ENCODE measurements around the gene SCRG1. TPM values are rescaled to one million over a fixed set of nuclear protein-coding genes. Genes with fewer than 3 reads are reported as not detected.

SCRG1 gene
- total and polyA plus RNA-seq, 2 donors (not counting 3 experiments of a cell fraction or from before 2014, with no cell fraction given) = not detected

GRCh38 chr4:173347467-173347866, 51.4 kb downstream of the SCRG1 start:
- no peaks in the 10 kb centered on the region for H3K79me2 ChIP-seq (ENCODE audit: control insufficient read depth, insufficient read depth, low read length)
- no peak for DNase-seq (ENCODE audit: low read depth, low spot score)
- no peaks in the 10 kb centered on the region for H3K9me1 ChIP-seq (replicated peaks; ENCODE audit: control insufficient read depth, extremely low read depth, insufficient read depth, low read length)
- H3K9me3 ChIP-seq (replicated peaks; ENCODE audit: control insufficient read depth, insufficient read depth, low read length) = no peaks in the 10 kb centered on the region
- TF ChIP-seq POLR2AphosphoS5 (IDR thresholded peaks at IDR 0.05; ENCODE audit: insufficient read depth, low read depth, low read length) (no peak), GATA2 (IDR thresholded peaks at IDR 0.05; ENCODE audit: insufficient read depth, insufficient read length, low read depth, low read length) (no peak), POLR2A (IDR thresholded peaks at IDR 0.05; ENCODE audit: low read depth, low read length) (no peak), JUN (IDR thresholded peaks at IDR 0.05; ENCODE audit: borderline replicate concordance, insufficient read depth, insufficient read length, low read depth) (no peak), EZH2 (IDR thresholded peaks at IDR 0.05; ENCODE audit: borderline replicate concordance, low read depth, low read length, severe bottlenecking) (no peak), FOS (IDR thresholded peaks at IDR 0.05; ENCODE audit: borderline replicate concordance, insufficient read depth, low read length) (no peak), MYC (IDR thresholded peaks at IDR 0.05; ENCODE audit: low read depth, low read length) (no peak), CTCF (IDR thresholded peaks at IDR 0.05; ENCODE audit: extremely low read depth in 1 of 2, insufficient read depth in 1 of 2, low read depth in 1 of 2, low read length in 2 of 2) (no peak)
- TF ChIP-seq, protein P1, sequence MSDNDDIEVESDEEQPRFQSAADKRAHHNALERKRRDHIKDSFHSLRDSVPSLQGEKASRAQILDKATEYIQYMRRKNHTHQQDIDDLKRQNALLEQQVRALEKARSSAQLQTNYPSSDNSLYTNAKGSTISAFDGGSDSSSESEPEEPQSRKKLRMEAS (IDR thresholded peaks at IDR 0.05; ENCODE audit: insufficient read depth, insufficient read length) = no peak
- no peak overlapping the region for H3K9ac ChIP-seq (replicated peaks; ENCODE audit: extremely low read depth, insufficient read depth, low read length)
- H3K4me3 ChIP-seq (replicated peaks in 1 of 3; ENCODE audit: insufficient read depth in 1 of 3, low read depth in 1 of 3, low read length in 3 of 3) = no peak overlapping the region
- no peak for FAIRE-seq
- ChIA-PET POLR2A (no interaction called here), CTCF (interaction anchor here (0.7 to 2.5 kb wide), 5 partner anchors 9 to 73 kb away, joined by 3 to 7 read pairs (median 3); no protein-coding TSS in a partner anchor)
- H3K36me3 ChIP-seq (ENCODE audit: control insufficient read depth in 2 of 2, extremely low read depth in 1 of 2, insufficient read depth in 2 of 2, low read length in 2 of 2) = no peaks in the 10 kb centered on the region
- H3K27ac ChIP-seq (ENCODE audit: insufficient read depth, low read depth, low read length) = no peak overlapping the region
- intact Hi-C loops (cut with micrococcal nuclease) (no loop called here), dilution Hi-C loops (cut with MboI; ENCODE audit: extremely low pct_ligation_motif_present, low sequenced_read_pairs) (no loop called here)
- BruUV-seq (replicated peaks) = no TSS peak
- no peaks in the 10 kb centered on the region for H3K27me3 ChIP-seq (ENCODE audit: control insufficient read depth in 2 of 2, insufficient read depth in 2 of 2, low read length in 2 of 2)
- H3K4me2 ChIP-seq (ENCODE audit: insufficient read depth, low read length) = no peak overlapping the region
- H4K20me1 ChIP-seq (replicated peaks; ENCODE audit: control insufficient read depth, extremely low read depth, insufficient read depth, low read length) = no peaks in the 10 kb centered on the region
- H2AFZ ChIP-seq (ENCODE audit: low read depth, low read length) = no peak overlapping the region
- H3K4me1 ChIP-seq (ENCODE audit: control insufficient read depth, extremely low read depth, insufficient read depth, low read length) = peaks cover 2% of the 10 kb centered on the region

All from endothelial cell of umbilical vein (primary cell).